M059J (cell line): ENCODE results near the gene CCDC85A. TPM values are rescaled to one million over a fixed set of nuclear protein-coding genes. Genes with fewer than 3 reads are reported as not detected.

Experiments used
- DNase-seq: peaks from one replicate; pipeline ENCODE4 v3.0.0-alpha.2; 2012; ENCODE audit warnings: low read depth
- total RNA-seq: library from RNA; depleted of rRNA; stranded (reverse); fragments of >200 nt; shearing (Covaris generic); gene quantifications from 2 replicates; pipeline ENCODE4 v1.2.3, GENCODE V29; 2014

CCDC85A gene
- total RNA-seq, 1 experiment from 2014 or later = 23.3 TPM

DNA sequence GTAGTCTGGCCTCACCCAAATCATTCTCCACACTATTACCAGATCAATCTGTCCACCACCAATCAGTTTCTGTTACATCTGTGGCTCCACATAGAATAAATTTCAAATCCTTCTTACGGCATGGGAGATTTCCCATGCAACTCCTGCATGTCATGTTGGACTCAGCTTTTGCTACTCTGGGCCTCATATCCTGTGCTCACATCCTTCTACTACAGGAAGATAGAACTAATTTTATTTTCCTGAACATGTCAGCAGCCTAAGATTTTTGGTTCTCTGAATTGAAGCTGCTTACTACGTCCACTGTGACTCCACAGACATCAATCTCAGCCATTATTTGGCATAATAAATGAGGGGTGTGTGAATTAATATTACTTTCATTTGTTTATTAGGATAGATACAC, 181.1 kb downstream of the CCDC85A start:
- DNase-seq = no peak

GRCh38 chr2:56369316-56369715, 185.5 kb downstream of the CCDC85A start:
- DNase-seq = peak; percentile 83

DNA sequence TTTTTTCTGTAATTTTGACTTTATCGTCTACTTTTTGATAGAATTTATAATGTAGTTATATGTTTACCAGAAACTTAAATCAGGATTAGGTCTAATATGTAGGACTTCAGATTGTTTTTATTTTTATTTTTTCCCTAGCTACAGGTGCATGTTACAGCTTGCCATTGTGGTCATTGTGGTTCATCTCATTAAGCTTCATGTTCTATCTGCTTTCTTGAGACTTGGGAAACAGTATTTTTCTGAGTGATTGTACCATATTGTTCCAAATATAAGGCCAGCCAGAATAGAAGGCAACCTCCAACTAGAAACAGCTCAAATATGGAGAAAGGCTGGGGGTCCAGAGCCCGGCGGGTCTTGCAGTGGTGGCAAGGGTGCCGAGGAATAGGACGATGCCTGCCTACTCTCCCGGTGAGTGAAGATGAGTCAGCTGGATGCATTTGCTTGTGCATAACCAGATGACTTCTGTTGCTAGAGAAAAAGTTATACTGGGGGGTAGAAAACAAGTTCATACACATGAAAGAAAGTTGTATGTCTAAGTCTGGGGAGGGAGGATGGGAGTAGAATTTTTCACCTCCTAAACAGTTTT, 188.4 kb downstream of the CCDC85A start:
- peak; percentile 62 for DNase-seq

DNA sequence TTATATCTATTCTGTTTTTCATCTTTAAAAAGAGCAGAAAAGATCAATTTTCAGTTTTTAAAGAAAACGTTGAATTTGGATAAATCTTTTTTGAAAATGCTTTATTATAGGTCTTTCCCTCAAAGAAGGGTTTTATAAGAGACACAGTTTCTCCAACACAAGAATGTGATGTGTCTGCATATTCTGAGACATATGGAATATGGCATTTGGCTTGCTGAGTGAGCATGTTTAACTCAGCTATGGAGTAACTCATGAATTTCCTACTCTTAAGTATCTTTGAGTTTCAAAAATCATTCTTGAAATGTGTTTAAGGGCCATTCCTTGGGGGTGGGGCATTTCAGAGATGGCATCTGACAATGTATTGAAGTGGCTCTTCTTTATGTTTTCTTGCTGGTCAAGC, 191.5 kb downstream of the CCDC85A start:
- no peak for DNase-seq

DNA sequence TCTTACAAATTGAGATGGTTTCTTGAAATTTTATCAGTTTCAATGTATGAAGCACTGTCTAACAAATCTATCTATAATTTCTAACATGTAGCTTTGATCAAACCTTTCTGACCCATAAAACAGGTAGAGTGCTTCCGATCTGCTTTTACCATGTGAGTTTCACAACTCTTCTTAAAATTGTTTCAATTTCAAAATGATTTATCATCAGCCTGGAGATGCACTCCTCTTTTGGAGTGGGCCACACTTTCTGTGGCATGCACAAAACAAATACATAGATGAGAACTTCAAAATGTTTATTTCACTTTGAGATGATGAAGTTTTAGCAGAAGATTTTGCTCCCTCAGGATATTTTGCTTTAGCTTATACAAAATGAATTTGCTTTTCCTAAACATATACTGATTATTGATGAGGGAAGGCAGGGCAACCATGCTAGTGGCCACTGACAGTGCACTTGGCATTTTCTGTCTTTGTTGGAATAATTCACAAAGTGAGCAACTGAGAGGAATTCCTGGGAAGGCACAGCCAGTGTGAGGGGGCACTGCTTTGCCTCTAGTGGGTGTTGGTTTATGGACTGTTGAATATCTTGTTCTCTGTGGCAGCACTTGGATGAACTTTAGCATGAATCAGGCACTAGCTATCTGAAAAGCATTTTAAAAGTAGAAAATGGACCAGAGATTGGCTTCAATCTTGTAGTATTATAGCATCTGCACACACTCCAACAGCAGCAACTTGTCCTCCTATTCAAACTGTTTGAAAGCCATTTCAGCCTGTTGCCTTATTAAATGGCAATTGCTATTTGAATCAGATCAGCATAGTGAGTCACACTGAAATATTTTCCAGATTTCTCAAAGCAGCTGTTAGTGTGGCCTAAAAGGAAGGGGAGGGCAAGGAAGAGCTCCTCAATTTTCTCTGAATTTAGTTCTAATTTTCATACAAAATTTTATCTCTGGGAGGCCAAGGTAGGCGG, 193.2 kb downstream of the CCDC85A start:
- DNase-seq = peak; percentile 56

DNA sequence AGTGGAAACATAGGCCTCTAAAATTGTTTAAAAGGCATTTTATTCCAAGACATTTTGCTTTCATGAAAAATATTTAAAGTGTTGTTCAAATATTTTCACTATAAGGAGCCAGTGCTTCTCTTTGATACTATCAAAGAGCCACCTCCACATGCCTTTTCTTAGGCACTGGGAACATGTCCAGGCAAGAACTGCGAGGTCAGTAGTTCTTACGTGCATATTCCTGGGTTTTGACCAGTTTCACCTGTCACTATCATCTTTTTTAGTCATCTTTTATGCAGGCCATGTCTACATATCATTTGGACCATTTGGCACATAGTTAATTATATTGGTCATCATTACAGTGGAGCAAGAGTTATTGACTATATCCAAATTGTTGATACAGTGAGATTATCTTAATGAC, 195.3 kb downstream of the CCDC85A start:
- DNase-seq = no peak

DNA sequence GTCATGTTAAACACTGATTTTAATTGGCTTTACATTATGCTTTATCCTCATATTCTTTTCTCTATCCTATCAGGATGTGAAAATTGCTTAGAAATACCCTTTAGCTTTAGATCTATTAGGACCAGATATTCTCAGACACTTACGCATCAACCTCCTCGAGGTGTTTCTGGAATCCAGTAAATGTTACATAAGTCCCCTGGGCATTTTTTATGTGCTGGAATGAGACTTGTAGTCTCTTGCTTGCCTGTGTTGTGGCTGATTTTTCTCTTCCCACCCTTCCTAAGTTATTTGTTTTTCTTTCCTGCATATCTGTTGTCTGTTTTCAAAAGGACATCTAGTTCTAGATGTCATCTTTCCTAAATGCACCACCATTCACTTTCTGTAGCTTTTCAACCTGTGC, 197.1 kb downstream of the CCDC85A start:
- DNase-seq = no peak

DNA sequence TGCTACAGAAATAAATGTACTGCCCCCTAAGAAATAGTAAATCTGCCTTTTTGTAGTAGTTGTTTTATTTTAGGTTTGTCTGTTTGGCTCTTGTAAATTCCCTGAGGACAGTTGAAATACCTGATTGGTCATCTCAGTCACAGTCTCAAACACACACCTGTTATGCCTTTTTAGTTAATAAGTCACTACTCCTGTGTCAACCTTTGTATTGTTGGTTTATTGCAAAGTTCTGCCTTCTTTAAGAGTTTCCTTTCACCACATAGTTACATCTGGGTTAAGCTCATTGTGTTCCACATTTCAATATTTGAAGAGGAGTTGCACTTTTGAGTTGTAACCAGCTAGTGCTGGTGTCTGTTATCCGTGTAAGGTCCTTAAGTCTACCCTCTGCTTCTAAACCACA, 198.7 kb downstream of the CCDC85A start:
- no peak for DNase-seq

GRCh38 chr2:56386657-56387056, 202.9 kb downstream of the CCDC85A start:
- DNase-seq = no peak

- DNase-seq = peak; percentile 17
Measured at GRCh38 chr2:56390644-56391043, 206.9 kb downstream of the CCDC85A start.

- DNase-seq = peak; percentile 55
Measured at GRCh38 chr2:56410140-56410539, 226.3 kb downstream of the CCDC85A start.

GRCh38 chr2:56416500-56417176, 232.8 kb downstream of the CCDC85A start:
- DNase-seq = no peak
